NCI-H187 treated with DMSO at 0.1 percent for 48 hours (cell line): ENCODE data around the gene ZNF804B.

Experiments
- DNase-seq: peaks from one replicate; lab custom pipeline; 2025; lab: John Stamatoyannopoulos, UW

ZNF804B gene

DNA sequence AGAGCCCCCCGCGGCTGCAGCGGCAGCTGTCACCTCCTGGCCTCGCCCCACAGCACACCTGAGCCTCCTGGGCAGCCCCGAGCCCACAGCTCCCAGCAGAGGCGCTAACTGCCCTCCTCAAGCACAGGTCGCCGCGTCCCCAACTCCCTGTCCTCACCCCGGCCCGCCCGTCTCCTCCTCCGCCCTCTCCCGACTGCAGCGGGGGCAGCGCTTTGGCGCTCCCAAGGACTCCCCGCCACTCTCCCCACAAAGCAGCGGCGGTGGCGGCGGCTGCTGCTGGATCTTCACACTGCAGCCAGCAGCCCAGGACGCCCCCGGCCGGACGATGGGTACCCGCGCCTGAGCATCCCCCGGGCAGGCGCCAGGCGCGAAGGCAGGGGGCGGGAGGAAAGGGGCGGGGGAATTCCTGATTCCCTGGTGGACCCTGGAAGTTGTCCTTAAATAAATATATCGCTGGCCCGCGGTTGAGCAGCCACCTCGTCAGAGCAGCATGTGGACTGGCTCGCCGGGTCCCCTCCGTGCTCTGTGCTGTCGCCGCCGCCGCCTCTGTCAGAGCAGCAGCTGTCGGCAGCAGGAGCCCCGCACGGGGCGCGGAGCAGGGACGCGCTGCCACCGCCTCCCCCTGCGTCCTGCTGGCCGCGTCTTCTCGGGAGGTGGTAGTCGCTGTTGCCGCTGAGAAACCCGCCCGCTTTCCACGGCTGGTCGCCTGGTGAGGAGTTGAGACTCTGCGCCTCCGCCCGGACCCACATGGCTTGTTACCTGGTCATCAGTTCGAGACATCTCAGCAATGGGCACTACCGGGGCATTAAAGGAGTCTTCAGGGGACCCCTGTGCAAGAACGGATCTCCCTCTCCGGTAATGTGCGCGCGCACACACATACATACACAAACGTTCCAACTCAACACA is at the start of gene ZNF804B:
ZNF804B (plus strand) TSS at position 471 of the 906 bp plus-strand sequence; CDS start at position 748, 277 bp downstream.
- no peak for DNase-seq

- no peak for DNase-seq
Observed at GRCh38 chr7:88735920-88736319, 23.6 kb upstream of the ZNF804B start.

DNA sequence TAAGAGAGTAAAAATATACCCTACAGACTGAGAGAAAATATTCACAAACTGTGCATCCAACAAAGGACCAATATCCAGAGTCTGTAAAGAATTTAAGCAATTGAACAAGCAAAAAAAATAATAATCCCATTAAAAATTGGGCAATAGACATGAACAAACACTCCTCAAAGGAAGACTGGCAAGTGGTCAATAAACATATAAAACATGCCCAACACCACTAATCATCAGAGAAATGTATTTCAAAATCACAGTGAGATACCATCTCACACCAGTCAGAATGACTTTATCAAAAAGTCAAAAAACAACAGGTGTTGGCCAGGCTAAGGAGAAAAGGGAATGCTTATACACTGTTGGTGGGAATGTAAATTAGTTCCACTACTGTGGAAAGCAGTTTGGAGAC is 21.9 kb upstream of the ZNF804B start:
- no peak for DNase-seq

GRCh38 chr7:88746126-88746525 is 13.4 kb upstream of the ZNF804B start:
- no peak for DNase-seq

DNA sequence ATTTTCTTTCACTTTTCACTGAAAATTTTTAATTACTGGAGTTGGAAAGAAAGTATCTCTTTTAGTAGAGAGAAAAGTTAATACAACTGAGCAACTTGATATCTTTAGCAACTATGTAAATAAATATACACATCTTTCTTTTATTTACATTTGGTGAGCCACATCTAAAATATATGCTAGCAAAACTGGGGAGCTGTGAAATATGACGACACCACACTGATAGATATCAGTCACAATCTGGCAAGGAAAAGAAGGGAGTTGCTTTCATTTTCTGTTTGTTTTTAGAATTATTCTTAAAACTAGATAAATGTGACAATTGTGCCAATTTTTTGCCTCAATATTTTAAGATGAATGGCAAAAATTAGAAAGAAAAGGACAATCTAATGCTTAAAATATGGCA is 2.7 kb upstream of the ZNF804B start:
- no peak for DNase-seq

DNA sequence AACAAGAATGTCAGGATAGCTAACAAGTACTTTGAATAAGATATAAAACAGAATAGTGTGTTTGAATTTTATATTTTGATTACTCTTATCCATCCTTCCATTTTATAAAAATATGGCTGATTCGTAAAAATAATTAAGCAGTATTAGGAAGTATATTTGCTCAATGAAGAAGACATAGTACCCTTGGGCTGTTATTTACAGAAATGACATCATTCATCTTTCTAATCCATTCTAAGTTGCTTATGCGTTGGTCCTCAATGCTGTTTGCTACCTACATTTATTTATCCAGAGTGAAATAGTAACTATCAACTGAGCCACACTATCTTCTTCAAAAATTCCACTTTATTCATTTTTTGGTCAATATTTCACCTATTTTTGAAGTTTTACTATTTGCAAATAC is 2.1 kb upstream of the ZNF804B start:
- no peak for DNase-seq

GRCh38 chr7:88758381-88759229 is 895 bp upstream of the ZNF804B start:
- DNase-seq = no peak

DNA sequence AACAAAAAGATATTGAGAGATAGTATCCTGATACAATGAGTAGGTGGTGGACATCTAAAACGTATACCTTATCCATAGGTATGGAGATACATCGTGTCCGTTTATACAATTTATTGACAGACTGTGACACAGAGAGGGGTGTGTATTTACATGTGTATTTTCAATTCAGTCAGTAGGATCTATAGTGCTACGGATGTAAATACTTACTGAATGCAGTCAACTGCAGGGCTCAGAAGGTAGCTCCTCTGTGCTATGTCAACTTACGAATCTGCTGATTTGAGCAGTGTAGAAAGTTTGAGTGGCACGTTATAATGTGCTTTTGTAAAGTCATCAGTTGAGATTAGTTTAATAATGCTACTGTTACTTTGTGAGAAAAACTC is 626 bp downstream of the ZNF804B start:
- DNase-seq = no peak

- no peak for DNase-seq
Observed at GRCh38 chr7:88761779-88762178, 2.3 kb downstream of the ZNF804B start.

GRCh38 chr7:88771417-88771816 is 11.9 kb downstream of the ZNF804B start:
- no peak for DNase-seq

DNA sequence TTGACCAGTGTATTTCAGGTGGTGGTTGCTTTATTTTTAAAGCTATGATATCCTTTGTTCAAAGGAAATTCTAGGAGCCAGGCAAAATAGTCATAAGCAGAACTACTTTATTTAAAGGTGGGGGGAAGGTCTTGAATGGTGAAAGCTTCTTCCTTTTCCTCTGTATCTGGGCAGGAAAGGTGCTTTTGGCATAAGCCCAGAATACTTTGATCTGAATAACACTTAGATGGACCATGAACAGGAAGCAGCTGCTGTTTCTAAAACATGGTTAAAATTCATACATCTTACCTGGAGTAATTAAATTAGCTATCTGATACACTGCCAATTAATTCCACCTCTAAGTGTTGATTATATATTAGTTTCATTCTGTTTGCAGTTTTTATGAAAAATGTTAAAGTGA is 13.3 kb downstream of the ZNF804B start:
- DNase-seq = no peak

- no peak for DNase-seq
Observed at GRCh38 chr7:88775838-88776237, 16.3 kb downstream of the ZNF804B start.

GRCh38 chr7:88787777-88788176 is 28.3 kb downstream of the ZNF804B start:
- no peak for DNase-seq

DNA sequence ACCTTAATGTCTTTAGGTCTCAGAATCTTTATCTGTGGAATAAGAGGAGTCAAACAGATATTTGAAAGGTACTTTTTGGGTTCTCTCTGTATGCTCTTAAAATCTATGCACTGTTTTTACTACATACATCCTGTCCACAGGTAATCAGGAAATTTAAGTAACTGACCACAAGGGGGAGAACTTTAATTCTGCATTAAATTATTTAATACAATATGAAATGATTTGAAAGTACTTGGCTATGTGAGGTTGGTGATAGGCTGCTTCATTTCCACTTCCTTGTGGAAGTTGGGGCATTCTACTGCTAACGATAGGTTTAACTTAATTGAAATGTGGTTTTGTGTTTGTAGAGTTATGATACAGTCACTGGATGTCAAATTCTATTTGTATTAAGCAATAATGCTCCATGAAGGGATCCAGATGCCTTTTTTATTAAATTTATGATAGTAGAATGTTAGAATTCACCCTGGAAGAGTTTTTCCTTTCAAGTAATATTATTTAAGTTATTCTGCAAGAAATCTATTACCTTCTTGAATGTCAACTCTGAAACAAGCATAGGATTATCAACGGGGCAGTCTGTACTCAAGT is 30.1 kb downstream of the ZNF804B start:
- DNase-seq = no peak

DNA sequence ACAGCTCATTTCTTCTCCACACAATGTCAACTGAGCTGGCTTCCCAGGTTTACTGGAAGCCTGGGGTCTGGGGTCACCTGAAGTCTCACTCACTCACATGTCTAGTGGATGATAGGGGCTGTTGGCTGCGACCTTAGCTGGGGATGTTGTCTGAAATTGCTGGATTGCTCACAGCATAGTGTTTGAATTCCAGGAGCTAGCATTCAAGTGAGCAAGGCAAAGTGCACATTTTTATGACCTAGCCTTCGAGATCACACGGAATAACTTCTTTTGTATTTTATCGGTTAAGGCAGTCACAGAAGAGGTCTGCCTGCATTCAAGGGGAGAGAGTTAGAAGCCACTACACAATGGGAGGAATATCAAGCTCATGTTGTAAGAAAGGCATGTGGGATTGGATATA is 32.4 kb downstream of the ZNF804B start:
- DNase-seq = no peak

DNA sequence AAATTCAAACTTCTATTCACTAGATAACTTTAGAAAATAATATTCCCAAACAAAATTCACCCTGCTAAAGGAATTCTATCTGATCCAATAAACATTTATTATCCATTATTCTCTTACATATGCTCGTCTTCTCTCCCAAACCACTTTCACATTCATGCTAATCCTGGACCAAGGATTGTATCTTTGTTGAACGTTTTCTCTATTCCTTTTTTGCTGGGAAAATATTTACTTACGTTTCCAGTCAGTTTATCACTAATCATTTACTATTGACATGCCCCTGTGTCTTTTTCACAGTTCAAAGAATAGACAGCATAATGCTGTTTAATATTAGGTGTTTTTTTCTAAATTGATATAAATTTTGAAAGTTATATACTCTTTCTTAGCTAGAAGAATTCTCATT is 32.9 kb downstream of the ZNF804B start:
- DNase-seq = no peak

DNA sequence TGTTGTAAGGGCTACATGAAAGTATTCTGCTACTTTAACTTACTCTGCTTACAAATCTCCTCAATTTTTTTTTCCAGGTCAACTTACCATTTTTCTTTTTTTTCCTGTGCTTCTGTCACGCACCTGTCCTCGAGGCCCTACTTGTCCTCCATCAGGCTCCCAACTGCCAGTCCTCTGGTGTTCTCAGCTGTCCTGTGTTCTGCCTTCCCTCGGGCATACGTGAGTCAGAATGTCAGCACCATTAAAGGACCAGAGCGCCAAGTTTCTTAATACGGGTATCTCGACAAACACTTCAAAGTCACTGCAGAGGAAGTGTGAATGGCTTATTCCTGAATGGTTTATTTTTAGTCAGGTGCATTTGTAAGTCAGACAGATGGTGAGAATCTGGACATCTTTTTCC is 36.1 kb downstream of the ZNF804B start, which contains the start of gene TEX47:
TEX47 (minus strand) TSS at position 185 of the 400 bp plus-strand sequence. CDS start 795 bp downstream, outside the sequence.
- no peak for DNase-seq

DNA sequence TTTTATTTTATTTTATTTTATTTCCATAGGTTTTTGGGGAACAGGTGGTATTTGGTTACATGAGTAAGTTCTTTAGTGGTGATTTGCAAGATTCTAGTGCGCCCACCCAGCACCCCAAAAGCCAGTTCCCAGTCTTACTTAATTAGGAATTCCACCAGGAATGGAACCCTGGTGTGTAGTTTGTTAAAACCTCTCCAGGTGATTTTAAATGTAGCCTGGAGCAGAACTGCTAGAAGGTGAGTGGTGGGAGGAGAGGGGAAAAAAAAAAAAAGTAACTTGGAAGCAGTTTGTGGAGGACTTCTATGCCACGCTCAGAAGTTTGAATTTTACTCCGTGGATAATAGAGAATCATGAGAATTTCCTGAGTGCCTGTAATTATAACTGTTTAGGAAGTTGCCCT is 41.5 kb downstream of the ZNF804B start:
- DNase-seq = no peak

DNA sequence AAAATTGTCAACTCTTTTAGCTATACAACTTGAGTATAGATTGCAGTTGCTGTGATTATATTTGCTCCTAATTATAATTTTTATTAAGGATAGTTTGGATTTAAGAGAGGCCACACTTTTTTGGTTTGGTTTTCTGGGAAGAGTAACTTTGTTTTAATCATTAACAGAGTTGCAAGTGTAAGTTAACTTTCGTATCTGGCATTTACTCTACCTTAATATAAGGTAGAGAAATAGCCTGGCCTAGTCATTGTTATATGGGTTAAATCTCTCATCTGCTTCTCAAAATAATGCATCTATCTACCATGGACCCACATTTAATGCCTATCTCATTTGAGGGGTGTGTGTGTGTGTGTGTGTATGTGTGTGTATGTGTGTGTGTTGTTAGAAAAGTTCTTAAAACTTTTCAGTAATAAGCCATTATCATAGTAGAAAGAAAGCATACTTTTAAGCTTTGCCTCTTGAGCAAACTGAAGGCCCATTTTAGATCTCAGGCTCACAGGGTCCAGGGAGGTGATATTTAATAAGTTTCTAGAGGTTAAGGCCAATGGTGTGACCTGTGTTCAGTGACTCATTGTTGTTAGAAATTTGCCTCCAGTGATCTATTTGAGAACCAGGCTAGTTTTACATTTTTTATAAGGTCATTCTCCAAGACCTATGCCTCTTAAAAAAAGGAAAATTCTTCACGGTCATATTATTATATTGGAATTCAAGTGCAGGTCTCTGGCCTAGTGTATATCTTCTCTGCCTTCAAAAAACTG is 47.0 kb downstream of the ZNF804B start:
- DNase-seq = no peak

DNA sequence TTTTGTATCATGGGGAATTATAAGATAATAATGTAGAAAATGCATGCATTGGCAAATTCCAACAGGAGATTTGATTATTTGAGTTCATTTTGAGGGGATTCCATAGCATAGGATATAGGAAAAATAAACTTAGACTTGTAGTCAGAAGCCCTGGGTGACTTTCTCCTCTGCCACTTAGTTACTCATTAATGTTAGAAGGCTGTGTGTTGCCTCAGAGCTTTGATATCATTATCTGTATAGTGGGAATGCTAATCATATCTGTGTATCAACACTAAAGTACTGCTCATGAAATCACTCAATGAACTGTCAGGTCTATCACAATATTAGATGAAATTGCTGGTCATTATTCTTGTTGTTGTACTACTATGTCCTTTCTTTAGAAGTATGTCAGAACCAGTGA is 59.1 kb downstream of the ZNF804B start:
- no peak for DNase-seq

DNA sequence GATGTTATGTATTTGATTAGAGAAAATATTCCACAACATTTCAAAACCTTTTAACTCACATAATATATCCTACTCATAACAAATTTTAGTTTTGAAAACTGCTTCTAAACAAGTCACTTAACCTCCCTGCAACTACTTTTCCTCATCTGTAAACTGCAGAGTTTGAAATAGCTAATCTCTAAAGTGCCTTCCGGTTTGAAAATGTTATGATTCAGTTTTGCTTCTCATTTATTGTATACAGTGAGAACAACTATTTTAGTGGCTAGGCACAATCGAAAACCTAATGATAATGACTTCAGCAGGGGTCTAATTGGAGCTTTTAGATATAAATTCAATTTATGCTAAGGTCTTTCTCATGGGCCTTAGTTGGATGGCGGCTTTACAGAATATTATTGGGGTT is 66.7 kb downstream of the ZNF804B start:
- no peak for DNase-seq
